HG03095 (cell line): ENCODE measurements around the gene ZNF839.
"Not testable (repeated sequence)": the region's sequence is repeated elsewhere in the genome, so short reads cannot be mapped to it uniquely, and the experiment has no call there.

ENCODE experiments used
- ATAC-seq: cut with Tn5 transposase; IDR thresholded peaks from one replicate; pipeline ENCODE4 v1.9.1; 2021; ENCODE audit warnings: moderate library complexity; ENCODE audit not compliant: unreplicated experiment

The ZNF839 gene

DNA sequence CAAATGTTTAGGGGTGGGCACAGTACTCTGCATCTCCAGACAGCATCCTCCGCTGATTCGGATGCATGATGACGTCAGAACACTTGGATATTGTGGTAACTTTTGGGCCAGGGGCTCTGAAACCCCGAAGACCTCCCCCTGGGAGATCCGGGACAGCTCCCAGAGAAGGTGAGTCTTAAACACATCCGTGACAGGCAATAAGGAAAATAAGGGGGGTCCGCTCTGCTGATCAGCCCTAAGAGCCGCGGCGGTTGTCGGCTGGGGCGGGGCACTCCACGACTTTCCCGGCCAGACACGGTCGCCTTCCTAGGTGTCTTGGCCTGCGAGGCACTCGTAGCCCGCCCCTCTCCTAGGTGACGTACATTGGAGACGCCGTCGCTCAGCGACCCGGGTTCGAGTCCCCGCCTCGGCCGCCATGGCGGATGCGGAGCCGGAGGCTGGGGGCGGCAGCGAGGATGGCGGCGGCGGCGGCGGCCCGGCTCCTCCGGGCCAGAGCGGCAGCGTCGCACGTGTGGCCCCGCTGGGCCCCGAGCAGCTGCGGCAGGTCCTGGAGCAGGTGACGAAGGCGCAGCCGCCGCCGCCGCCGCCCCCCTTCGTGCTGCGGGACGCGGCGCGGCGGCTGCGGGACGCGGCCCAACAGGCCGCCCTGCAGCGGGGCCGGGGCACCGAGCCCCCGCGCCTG, at the start of gene ZNF839:
ZNF839 (plus strand) TSS at position 396 of the 682 bp plus-strand sequence; CDS start at position 416, 20 bp downstream.
- peak; percentile 47 for ATAC-seq

DNA sequence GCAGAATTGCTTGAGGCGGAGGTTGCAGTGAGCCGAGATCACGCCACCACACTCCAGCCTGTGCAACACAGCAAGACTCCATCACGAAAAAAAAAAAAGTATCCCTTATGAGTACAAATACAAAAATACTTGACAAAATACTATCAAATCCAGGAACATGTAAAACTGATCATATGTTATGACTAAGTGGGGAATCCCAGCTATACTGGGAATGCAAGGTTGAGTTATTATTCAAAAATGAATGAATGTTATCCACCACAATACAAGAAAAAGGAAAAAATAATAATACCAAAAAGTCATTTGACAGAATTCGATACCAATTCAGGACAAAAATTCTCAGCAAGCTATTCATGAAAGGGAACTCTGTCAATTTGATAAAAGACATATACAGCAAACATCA, 47.2 kb upstream of the ZNF839 start:
- ATAC-seq = no peak

DNA sequence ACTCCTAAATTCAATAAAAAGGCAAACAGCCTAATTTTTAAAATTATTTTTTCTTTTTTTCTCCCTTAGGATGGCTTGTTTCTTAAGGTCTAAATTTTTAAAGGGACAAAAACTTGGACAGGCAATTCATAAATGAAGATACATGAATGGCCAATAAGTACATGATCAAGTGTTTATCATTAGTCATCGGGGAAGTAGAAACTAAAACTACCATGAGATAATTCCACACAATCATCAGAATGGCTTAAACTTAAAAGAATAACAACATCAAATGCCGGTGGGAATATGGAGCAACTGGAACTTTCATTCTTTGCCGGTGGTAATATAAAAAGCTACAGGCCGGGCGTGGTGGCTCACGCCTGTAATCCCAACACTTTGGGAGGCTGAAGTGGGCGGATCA, 43.7 kb upstream of the ZNF839 start:
- no peak for ATAC-seq

DNA sequence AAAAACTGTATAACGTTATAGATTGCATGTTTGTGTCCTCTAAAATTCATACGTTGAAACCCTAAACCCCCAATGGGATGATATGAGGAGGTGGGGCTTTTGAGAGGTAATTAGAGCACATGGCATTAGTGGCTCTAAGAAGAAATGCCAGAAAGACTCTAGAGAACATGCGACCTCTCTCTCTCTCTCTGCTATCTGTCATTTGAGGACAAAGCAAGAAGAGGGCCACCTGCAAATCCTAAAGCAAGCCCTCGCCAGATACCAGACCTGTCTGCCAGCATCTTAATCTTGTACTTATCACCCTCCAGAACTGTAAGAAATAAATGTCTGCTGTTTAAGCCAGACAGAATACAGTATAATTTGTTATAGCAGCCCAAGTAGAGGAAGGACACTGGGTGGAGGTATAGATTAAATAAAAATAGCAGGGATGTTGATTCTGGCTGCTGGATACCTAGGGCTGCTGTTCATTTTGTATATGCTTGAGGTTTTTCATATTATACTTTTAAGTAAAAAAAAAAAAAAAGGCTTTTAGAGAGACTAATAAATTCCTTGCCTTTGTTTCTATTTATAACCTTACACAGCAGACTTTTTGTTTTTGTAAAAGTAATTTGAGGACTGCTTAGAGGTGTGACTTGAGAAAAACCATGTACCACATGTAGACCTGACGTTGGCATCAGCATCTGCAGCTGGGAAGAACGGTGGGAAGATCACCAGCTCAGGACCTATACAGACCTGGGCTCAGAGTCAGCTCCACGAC, 41.5 kb upstream of the ZNF839 start:
- ATAC-seq = no peak

DNA sequence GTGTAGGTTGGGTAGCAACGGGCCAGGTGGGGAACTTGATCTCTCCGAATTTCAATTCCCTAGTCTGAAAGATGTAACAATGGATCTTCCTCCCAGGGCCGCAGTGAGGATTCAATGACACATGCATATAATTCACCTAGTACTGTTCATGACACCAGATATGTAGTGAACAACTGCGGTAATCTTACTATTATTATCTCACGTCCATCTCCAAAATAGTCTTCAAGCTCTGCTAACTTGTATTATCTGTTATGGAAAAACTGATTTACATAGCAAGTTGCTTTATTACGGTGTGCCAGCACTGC, 41.0 kb upstream of the ZNF839 start:
- no peak for ATAC-seq

DNA sequence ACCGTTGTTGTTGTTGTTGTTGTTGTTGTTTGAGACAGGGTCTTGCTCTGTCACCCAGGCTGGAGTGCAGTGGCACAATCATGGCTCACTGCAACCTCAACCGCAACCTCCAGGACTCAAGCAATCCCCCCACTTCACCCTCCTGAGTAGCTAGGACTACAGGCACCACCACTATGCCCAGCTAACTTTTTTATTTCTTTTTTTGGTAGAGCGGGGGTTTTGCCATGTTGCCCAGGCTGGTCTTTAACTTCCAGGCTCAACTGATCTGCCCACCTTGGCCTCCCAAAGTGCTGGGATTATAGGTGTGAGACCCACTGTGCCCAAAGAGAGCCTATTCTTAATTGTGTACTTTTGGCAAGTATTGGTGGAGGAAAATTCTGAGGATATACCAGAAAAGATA, 40.3 kb upstream of the ZNF839 start:
- ATAC-seq = no peak

DNA sequence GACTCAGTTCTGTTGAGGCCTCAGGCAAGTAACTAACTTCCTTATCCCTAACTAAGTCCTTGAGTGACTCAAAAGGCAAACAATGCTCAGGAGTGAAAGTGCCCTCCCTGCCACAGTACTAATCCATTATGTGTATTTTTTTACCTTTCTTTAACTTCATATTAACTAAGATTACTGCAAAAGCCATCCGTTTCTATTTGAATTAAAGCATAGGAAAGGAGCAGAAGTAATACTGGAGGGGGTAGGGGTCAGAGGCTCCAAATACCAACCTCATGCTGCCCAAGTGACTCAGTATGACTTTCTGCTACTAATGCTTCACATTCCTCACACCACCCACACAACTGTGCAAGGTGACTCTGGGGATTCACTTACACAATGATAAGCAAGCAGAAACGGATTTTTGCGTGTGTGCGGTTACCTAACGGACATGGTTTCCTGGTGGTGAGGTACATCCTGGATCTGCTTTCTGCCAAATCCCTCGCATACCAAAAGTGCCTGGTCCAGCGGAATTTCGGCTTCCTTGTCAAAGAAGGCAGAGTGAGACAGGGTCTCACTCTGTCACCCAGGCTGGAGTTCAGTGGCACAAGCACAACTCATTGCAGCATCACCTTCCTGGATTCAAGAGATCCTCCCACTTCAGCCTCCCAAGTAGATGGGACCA, 39.7 kb upstream of the ZNF839 start:
- ATAC-seq = no peak

DNA sequence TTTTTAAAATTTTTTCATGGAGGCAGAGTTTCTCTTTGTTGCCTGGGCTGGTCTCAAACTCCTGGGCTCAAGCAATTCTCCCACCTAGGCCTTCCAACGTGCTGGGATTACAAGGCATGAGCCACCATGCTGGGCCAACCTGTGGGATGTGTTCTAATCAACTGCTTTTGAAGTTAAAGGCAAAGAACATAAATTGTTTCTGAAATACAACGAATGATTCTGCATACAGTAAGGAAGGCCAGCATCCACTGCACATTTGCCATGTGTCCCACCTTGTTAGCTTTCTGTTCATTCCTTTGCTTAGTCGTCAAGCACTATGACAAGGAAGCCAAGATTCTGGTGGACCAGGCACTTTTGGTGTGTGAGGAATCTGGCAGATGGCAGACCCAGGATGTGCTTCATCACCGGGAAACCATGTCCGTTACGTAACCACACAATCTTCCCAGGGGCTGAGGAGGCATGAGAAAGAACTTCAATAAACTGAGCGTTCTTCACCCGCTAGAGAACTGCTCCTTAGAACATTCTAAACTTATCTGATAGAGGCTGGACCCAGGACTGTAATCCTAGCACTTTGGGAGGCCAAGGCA, 39.1 kb upstream of the ZNF839 start:
- no peak for ATAC-seq

DNA sequence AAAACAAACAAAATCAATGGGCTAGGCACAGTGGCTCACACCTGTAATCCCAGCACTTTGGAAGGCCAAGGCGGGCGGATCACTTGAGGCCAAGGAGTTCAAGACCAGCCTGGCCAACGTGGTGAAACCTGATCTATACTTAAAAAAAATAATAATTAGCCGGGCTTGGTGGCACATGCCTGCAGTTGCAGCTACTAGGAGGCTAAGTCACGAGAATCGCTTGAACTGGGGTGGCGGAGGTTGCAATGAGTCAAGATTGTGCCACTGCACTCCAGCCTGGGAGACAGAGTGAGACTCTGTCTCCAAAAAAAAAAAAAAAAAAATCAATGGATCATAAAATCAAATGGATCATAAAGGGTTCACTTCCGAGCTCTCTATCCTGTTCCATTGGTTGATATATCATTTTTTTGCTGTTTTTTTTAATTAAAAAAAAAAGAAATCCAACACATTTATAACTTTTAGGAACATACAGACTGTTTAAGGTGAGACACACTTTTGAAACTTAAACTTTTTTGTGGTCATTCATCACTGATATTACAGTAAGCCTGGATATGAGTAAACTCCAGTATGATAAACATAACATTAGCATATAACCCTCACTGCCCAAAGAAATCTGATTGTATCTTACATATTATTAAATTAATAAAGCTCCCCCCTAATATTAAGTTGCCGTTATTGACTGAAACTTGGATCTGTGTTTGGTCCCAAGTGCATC, 36.6 kb upstream of the ZNF839 start:
- ATAC-seq = no peak

DNA sequence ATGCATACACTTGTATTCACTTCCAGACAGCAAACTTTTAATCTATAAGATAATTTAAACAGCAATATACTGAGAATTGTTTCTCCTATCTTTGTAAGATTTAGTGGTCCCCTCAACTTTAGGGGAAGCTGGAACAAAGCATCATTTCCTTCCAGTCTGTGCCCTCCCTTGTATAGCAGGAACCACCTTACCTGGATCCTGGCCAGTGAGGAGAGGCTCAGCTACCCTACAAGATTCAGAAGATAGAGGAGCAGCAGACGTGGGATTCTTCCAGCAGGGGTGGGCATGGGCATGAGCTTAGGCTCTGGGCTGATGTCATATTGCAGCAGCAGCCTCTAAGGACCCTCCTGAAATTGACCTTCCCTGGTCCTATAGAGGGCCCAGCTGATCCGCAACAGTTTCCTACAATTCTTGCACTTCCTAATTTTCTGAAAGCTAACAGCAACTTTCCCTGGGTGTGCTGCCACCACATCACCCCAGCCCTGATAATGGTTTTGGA, 35.9 kb upstream of the ZNF839 start:
- no peak for ATAC-seq

DNA sequence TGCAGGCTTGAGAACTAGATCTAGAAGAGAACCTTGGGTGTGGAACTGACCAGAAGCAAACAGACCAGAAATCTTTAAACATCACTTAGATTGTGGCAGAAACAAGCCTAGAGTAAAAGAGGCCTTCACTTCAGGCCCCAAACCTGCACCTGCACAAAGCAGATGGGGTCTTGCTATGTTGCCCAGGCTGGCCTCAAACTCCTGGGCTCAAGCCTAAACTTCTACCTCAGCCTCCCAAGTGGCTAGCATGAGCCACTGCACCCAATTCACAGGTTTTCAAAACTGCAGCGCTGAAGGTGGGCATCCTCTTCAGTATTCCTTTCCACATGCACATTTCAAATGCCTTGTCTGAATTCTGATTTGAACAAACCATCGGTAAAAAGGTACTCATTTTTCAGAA, 34.4 kb upstream of the ZNF839 start:
- ATAC-seq = no peak

DNA sequence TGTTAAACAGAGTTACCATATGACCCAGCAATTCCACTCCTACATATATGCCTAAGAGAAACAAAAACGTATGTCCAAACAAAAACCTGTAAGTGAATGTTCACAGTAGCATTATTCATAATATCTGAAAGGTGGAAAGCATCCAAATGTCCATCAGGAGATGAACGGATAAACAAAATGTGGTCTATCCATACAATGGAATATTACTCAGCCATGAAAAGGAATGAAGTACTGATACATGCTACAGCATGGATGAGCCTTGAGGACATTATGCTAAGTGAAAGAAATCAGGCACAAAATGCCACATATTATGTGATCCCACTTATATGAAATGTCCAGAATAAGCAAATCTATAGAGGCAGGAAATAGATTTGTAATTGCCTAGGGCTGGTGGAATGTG, 31.4 kb upstream of the ZNF839 start:
- ATAC-seq = no peak

DNA sequence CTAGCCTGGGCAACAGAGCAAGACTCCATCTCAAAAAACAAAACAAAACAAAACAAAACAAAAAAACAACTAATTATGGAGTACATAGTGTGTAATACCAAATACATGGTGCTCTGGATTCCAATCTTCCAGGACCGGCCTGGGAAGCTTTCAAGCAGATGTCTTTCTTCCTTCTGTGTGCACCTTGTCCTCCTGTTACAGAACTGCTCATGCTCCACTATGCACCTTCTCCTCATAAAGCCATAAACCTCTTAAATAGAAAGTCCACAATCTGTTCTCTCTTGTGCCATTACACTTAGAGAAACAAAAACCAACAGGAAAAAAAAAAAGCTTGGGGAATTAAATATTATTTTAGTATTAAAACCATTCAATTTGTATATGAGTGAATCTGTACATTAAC, 27.1 kb upstream of the ZNF839 start:
- ATAC-seq = no peak

DNA sequence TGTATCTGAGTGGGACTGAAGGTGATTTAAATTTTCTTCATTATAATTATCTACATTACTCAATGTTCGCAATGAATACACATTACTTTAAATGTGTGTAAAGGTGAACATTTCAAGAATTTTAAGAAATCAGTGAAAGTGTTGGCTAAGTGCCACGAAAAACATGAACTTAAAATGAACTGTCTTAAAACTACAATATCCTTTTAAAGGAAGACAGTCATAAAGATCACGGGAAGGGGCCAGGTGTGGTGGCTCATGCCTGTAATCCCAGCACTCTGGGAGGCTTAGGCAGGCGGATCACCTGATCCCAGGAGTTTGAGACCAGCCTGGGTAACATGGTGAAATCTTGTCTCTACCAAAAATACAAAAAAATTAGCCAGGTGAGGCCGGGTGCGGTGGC, 25.8 kb upstream of the ZNF839 start:
- ATAC-seq = no peak

DNA sequence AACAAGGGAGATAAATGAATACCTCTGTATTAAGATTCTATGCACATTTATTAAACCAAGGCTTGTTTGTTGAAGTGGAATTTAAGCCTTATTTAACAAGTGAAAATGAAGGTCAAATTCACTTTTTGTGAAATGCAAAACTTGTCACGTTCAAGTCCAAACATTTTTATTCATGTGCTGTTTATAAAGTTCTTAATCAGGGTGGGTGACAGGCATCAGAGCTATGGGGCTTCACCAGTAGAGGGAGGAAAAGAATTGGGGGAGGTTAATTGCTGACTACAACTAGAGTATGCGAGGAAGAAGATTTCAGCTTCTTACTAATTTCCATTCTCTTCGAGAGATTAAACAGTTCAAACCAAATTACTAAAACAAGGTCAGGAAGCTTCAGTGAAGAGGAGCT, 24.3 kb upstream of the ZNF839 start:
- ATAC-seq = no peak

DNA sequence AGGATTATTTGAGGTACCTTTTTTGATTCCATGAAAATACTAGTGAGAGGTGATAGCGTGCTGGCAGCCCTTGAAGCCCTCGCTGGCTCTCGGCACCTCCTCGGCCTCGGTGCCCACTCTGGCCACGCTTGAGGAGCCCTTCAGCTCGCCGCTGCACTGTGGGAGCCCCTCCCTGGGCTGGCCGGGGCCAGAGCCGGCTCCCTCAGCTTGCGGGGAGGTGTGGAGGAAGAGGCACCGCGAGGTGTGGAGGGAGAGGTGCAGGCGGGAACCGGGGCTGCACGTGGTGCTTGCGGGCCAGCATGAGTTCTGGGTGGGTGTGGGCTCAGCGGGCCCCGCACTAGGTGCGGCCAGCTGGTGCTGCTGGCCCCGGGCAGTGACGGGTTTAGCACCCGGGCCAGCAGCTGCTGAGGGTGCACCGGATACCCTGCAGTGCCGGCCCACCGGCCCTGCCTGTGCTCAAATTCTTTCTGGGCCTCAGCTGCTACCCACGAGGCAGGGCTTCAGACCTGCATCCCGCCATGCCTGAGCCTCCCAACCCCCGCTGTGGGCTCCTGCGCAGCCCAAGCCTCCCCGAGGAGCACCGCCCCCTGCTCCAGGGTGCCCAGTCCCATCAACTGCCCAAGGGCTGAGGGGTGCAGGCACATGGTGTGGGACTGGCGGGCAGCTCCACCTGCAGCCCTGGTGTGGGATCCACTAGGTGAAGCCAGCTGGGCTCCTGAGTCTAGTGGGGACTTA, 21.9 kb upstream of the ZNF839 start:
- no peak for ATAC-seq

DNA sequence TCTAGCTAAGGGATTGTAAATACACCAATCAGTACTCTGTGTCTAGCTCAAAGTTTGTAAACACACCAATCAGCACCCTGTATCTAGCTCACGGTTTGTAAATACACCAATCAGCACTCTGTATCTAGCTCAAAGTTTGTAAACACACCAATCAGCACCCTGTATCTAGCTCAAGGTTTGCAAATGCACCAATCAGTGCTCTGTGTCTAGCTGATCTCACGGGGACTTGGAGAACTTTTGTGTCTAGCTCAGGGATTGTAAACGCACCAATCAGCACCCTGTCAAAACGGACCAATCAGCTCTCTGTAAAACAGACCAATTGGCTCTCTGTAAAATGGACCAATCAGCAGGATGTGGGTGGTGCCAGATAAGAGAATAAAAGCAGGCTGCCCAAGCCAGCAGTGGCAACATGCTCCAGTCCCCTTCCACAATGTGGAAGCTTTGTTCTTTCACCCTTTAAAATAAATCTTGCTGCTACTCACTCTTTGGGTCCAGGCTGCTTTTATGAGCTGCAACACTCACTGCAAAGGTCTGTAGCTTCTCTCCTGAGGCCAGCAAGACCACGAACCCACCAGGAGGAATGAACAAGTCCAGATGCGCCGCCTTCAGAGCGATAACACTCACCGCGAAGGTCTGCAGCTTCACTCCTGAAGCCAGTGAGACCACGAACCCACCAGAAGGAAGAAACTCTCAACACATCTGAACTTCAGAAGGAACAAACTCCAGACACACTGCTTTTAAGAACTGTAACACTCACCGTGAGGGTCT, 21.1 kb upstream of the ZNF839 start:
- ATAC-seq = not testable (repeated sequence)

DNA sequence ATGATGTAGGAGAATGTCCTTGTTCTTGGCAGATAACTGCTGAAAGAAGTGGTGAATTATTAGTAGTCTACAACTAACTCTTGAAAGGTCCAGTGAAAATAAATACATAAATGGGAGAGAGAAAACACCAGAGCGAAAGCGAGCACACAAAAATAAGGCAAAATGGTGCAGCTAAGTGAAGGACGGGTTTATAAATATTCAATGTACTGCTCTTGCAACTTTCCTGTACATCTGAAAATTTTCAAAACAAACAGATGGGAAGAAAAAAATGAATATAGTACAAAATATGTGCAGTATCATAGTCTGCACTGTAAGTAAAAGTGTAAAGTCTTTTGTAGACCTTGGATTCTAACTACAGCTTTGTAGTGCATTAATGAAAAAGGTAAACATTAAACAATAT, 15.9 kb upstream of the ZNF839 start:
- no peak for ATAC-seq

DNA sequence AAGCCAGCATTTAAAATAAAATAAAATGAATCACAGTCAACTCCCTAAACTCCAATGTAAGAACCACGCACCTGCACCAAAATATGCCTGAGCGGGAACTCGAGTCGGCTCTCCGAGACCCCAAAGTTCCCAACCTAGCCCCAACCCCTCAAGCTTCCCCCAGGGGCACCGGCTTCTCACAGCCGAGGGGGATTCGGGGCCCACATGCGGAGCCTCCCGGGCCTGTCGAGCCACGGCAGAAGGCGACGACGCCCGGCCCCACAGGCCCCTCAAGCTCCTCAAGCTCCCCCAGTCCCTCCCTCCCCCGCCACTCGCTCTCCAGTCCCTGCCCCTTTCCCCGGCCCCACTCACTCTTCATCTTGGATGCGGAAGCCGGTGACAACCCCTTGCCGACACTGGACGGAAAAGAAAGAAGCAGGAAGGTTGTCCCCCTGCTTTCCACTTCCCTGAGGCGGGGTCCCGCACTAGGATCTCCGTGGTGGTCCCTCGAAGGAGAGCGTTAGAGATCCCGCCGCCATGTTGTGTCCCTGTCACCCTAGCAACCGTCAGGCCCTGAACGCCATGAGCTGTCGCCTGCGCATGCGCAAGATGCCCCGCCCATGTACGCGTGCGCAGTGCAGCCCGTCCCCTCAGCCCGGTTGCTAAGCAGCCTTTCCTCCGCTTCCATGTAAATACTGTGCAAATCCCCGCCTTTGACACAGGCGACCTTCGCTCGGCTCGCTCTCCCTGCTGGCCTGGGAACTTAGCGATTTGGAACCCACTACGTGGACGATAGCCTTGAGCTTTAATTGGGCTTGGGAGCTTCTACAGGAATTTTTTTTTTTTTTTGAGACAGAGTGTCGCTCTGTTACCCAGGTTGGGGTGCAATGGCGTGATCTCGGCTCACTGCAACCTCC, 14.7 kb upstream of the ZNF839 start, which contains the start of gene MOK:
MOK (minus strand) TSS at position 554 of the 896 bp plus-strand sequence; CDS start at position 358, 196 bp downstream.
- ATAC-seq = peak; percentile 95
